GM19455 (cell line): ENCODE measurements around the gene KNTC1.
"Not testable (repeated sequence)": the region's sequence is repeated elsewhere in the genome, so short reads cannot be mapped to it uniquely, and the experiment has no call there.

Experiments
- ATAC-seq: cut with Tn5 transposase; IDR thresholded peaks from one replicate; pipeline ENCODE4 v1.9.1; 2021; ENCODE audit not compliant: unreplicated experiment

Gene KNTC1

GRCh38 chr12:122558745-122559641 is 31.9 kb downstream of the KNTC1 start:
- ATAC-seq = no peak

GRCh38 chr12:122560138-122560537 is 33.1 kb downstream of the KNTC1 start:
- ATAC-seq = no peak

- ATAC-seq = no peak
Measured at GRCh38 chr12:122563361-122563760, 36.3 kb downstream of the KNTC1 start.

- ATAC-seq = not testable (repeated sequence)
Measured at GRCh38 chr12:122566816-122567215, 39.8 kb downstream of the KNTC1 start.

- ATAC-seq = no peak
Measured at GRCh38 chr12:122569288-122569687, 42.2 kb downstream of the KNTC1 start.

- ATAC-seq = not testable (repeated sequence)
Measured at GRCh38 chr12:122570006-122570405, 43.0 kb downstream of the KNTC1 start.

- no peak for ATAC-seq
Measured at GRCh38 chr12:122571821-122572220, 44.8 kb downstream of the KNTC1 start.

- not testable (repeated sequence) for ATAC-seq
Measured at GRCh38 chr12:122583294-122583693, 56.2 kb downstream of the KNTC1 start.

GRCh38 chr12:122584177-122584863 is 57.3 kb downstream of the KNTC1 start:
- ATAC-seq = no peak

- no peak for ATAC-seq
Measured at GRCh38 chr12:122590990-122591389, 63.9 kb downstream of the KNTC1 start.

GRCh38 chr12:122591966-122592365 is 64.9 kb downstream of the KNTC1 start:
- not testable (repeated sequence) for ATAC-seq

GRCh38 chr12:122592543-122592942 is 65.5 kb downstream of the KNTC1 start:
- ATAC-seq = not testable (repeated sequence)

GRCh38 chr12:122593910-122594309 is 66.9 kb downstream of the KNTC1 start:
- no peak for ATAC-seq

GRCh38 chr12:122596838-122597237 is 69.8 kb downstream of the KNTC1 start:
- no peak for ATAC-seq

GRCh38 chr12:122602456-122602855 is 75.4 kb downstream of the KNTC1 start:
- ATAC-seq = no peak

- no peak for ATAC-seq
Measured at GRCh38 chr12:122604993-122605392, 77.9 kb downstream of the KNTC1 start.

- no peak for ATAC-seq
Measured at GRCh38 chr12:122609732-122610131, 82.7 kb downstream of the KNTC1 start.

GRCh38 chr12:122610207-122610606 is 83.2 kb downstream of the KNTC1 start:
- no peak for ATAC-seq

GRCh38 chr12:122610911-122611310 is 83.9 kb downstream of the KNTC1 start:
- no peak for ATAC-seq

- no peak for ATAC-seq
Measured at GRCh38 chr12:122614839-122615238, 87.8 kb downstream of the KNTC1 start.

- ATAC-seq = no peak
Measured at GRCh38 chr12:122615780-122616179, 88.7 kb downstream of the KNTC1 start.

GRCh38 chr12:122635471-122635870 is 108.4 kb downstream of the KNTC1 start:
- ATAC-seq = no peak
